Measurements from ENCODE around the gene TNFSF12.

Gene TNFSF12

GRCh38 chr17:7508145-7508544 lies 40.7 kb upstream of the TNFSF12 start:
- no peaks in the 10 kb centered on the region for H4K20me1 ChIP-seq (ENCODE audit: low read depth, low read length)

GRCh38 chr17:7508846-7509245 lies 40.0 kb upstream of the TNFSF12 start:
- Histone ChIP-seq H3K79me2 (ENCODE audit: insufficient read depth, low read length) (no peaks in the 10 kb centered on the region), H3K27me3 (ENCODE audit: low read length) (no peaks in the 10 kb centered on the region), H3F3A (ENCODE audit: insufficient read depth) (0 out of 2 replicates have a peak, but pooled peaks cover 5% of the 10 kb centered on the region), H3K9me2 (replicated peaks; ENCODE audit: insufficient read depth, low read length) (no peaks in the 10 kb centered on the region), H3K4me3 (ENCODE audit: insufficient read depth, low read length, poor library complexity, severe bottlenecking) (no peak overlapping the region), H3K9me3 (ENCODE audit: insufficient read depth, low read length) (no peaks in the 10 kb centered on the region), H3K36me3 (ENCODE audit: low read length) (peaks cover 10% of the 10 kb centered on the region; the same call in 1 of the 2 replicates), H3K4me2 (ENCODE audit: low read depth, low read length, poor library complexity, severe bottlenecking) (no peak overlapping the region), H2AFZ (ENCODE audit: low read depth, low read length, severe bottlenecking) (no peak overlapping the region), H4K20me1 (ENCODE audit: low read depth, low read length) (no peaks in the 10 kb centered on the region), H3K9ac (ENCODE audit: low read length) (no peak overlapping the region), H3K27ac (ENCODE audit: low read depth, low read length) (no peak overlapping the region)
- TF ChIP-seq CTCF (IDR thresholded peaks at IDR 0.05; ENCODE audit: insufficient read depth, low read length, poor library complexity, severe bottlenecking) (no peak), EZH2phosphoT487 (conservative IDR thresholded peaks at IDR 0.05; ENCODE audit: low read length) (no peak)

More at GRCh38 chr17:7508145-7508544, 40.7 kb upstream of the TNFSF12 start:
- Histone ChIP-seq H3K27ac (ENCODE audit: low read depth, low read length) (no peak overlapping the region), H3K79me2 (ENCODE audit: insufficient read depth, low read length) (no peaks in the 10 kb centered on the region), H3K4me3 (ENCODE audit: insufficient read depth, low read length, poor library complexity, severe bottlenecking) (no peak overlapping the region), H3K27me3 (ENCODE audit: low read length) (no peaks in the 10 kb centered on the region), H3F3A (ENCODE audit: insufficient read depth) (0 out of 2 replicates have a peak, but pooled peaks cover 5% of the 10 kb centered on the region), H3K9ac (ENCODE audit: low read length) (no peak overlapping the region), H3K9me3 (ENCODE audit: insufficient read depth, low read length) (no peaks in the 10 kb centered on the region), H3K36me3 (ENCODE audit: low read length) (peaks cover 13% of the 10 kb centered on the region; the same call in 1 of the 2 replicates), H2AFZ (ENCODE audit: low read depth, low read length, severe bottlenecking) (no peak overlapping the region), H3K4me2 (ENCODE audit: low read depth, low read length, poor library complexity, severe bottlenecking) (no peak overlapping the region), H3K9me2 (replicated peaks; ENCODE audit: insufficient read depth, low read length) (no peaks in the 10 kb centered on the region)
- TF ChIP-seq EZH2phosphoT487 (conservative IDR thresholded peaks at IDR 0.05; ENCODE audit: low read length) (no peak), CTCF (IDR thresholded peaks at IDR 0.05; ENCODE audit: insufficient read depth, low read length, poor library complexity, severe bottlenecking) (no peak)

- Histone ChIP-seq H3K4me3 (ENCODE audit: insufficient read depth, low read length, poor library complexity, severe bottlenecking) (no peak overlapping the region), H3K79me2 (ENCODE audit: insufficient read depth, low read length) (no peaks in the 10 kb centered on the region), H3K36me3 (ENCODE audit: low read length) (peaks cover 8% of the 10 kb centered on the region; the same call in 1 of the 2 replicates), H3F3A (ENCODE audit: insufficient read depth) (peaks cover 10% of the 10 kb centered on the region; the same call in 1 of the 2 replicates), H4K20me1 (ENCODE audit: low read depth, low read length) (no peaks in the 10 kb centered on the region), H3K9me3 (ENCODE audit: insufficient read depth, low read length) (no peaks in the 10 kb centered on the region), H3K9me2 (replicated peaks; ENCODE audit: insufficient read depth, low read length) (no peaks in the 10 kb centered on the region), H3K27ac (ENCODE audit: low read depth, low read length) (no peak overlapping the region), H3K27me3 (ENCODE audit: low read length) (no peaks in the 10 kb centered on the region), H3K9ac (ENCODE audit: low read length) (no peak overlapping the region), H2AFZ (ENCODE audit: low read depth, low read length, severe bottlenecking) (no peak overlapping the region), H3K4me2 (ENCODE audit: low read depth, low read length, poor library complexity, severe bottlenecking) (no peak overlapping the region)
- TF ChIP-seq EZH2phosphoT487 (conservative IDR thresholded peaks at IDR 0.05; ENCODE audit: low read length) (no peak), CTCF (IDR thresholded peaks at IDR 0.05; ENCODE audit: insufficient read depth, low read length, poor library complexity, severe bottlenecking) (no peak)
These were observed 38.9 kb upstream of the TNFSF12 start for GRCh38 chr17:7509937-7510336.

Measured in SU-DHL-6 (cell line).